ENCODE measurements around the gene FCHSD2.

The FCHSD2 gene

DNA sequence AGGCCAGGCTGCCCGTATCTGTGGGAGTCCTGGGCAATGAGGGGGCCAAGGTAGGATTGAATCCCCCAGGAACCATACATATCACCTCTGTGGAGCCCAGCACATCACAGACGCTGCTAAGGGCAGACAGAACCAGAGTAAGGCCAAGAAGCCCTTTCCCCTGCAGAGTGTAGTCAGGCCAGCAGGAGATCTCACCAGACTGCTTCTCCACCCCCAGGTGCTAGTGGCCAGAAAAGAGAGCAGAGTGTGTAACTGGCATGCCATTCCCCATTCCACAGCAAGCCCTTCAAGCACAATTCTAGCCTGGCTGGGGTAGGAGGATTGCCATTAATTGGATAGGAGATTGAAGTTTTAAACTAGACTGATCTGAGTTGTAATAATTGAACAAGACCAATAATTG, 28.0 kb upstream of the FCHSD2 start:
- no peaks in the 10 kb centered on the region for H3K4me1 ChIP-seq
- H3K36me3 ChIP-seq (ENCODE audit: control insufficient read depth, insufficient read depth, low read length) = no peaks in the 10 kb centered on the region
- H3K79me2 ChIP-seq = no peaks in the 10 kb centered on the region
- no peak overlapping the region for H3K27ac ChIP-seq
- H3K9ac ChIP-seq = no peak overlapping the region
- TF ChIP-seq, protein P1, sequence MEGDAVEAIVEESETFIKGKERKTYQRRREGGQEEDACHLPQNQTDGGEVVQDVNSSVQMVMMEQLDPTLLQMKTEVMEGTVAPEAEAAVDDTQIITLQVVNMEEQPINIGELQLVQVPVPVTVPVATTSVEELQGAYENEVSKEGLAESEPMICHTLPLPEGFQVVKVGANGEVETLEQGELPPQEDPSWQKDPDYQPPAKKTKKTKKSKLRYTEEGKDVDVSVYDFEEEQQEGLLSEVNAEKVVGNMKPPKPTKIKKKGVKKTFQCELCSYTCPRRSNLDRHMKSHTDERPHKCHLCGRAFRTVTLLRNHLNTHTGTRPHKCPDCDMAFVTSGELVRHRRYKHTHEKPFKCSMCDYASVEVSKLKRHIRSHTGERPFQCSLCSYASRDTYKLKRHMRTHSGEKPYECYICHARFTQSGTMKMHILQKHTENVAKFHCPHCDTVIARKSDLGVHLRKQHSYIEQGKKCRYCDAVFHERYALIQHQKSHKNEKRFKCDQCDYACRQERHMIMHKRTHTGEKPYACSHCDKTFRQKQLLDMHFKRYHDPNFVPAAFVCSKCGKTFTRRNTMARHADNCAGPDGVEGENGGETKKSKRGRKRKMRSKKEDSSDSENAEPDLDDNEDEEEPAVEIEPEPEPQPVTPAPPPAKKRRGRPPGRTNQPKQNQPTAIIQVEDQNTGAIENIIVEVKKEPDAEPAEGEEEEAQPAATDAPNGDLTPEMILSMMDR (IDR thresholded peaks at IDR 0.05) = no peak
- H3K4me2 ChIP-seq (ENCODE audit: low read length) = no peak overlapping the region
- no peak overlapping the region for H2AFZ ChIP-seq
- H3K9me3 ChIP-seq (ENCODE audit: control insufficient read depth, low read length) = no peaks in the 10 kb centered on the region
- no peak overlapping the region for H3K4me3 ChIP-seq (ENCODE audit: low read depth, low read length)
- H3K27me3 ChIP-seq (ENCODE audit: control insufficient read depth, insufficient read depth, low read length) = no peaks in the 10 kb centered on the region

GRCh38 chr11:73168925-73169579, 26.9 kb upstream of the FCHSD2 start:
- Histone ChIP-seq H3K4me3 (ENCODE audit: low read depth, low read length) (no peak overlapping the region), H3K27me3 (ENCODE audit: control insufficient read depth, insufficient read depth, low read length) (no peaks in the 10 kb centered on the region), H2AFZ (no peak overlapping the region), H3K36me3 (ENCODE audit: control insufficient read depth, insufficient read depth, low read length) (no peaks in the 10 kb centered on the region), H3K4me2 (ENCODE audit: low read length) (no peak overlapping the region), H3K4me1 (no peaks in the 10 kb centered on the region), H3K9ac (no peak overlapping the region), H3K9me3 (ENCODE audit: control insufficient read depth, low read length) (no peaks in the 10 kb centered on the region), H3K27ac (no peak overlapping the region), H3K79me2 (no peaks in the 10 kb centered on the region)
- TF ChIP-seq, protein P1 (IDR thresholded peaks at IDR 0.05) = no peak

- Histone ChIP-seq H3K9ac (no peak overlapping the region), H3K79me2 (no peaks in the 10 kb centered on the region), H3K4me3 (ENCODE audit: low read depth, low read length) (no peak overlapping the region), H3K27ac (no peak overlapping the region), H2AFZ (no peak overlapping the region), H3K9me3 (ENCODE audit: control insufficient read depth, low read length) (no peaks in the 10 kb centered on the region), H3K4me2 (ENCODE audit: low read length) (no peak overlapping the region), H3K4me1 (no peaks in the 10 kb centered on the region), H3K27me3 (ENCODE audit: control insufficient read depth, insufficient read depth, low read length) (no peaks in the 10 kb centered on the region), H3K36me3 (ENCODE audit: control insufficient read depth, insufficient read depth, low read length) (no peaks in the 10 kb centered on the region)
- TF ChIP-seq, protein P1 (IDR thresholded peaks at IDR 0.05) = no peak
These were observed 25.3 kb upstream of the FCHSD2 start for GRCh38 chr11:73167363-73167954.

- no peak overlapping the region for H3K9ac ChIP-seq
- no peak overlapping the region for H3K27ac ChIP-seq
- TF ChIP-seq, protein P1 (IDR thresholded peaks at IDR 0.05) = no peak
- no peaks in the 10 kb centered on the region for H3K27me3 ChIP-seq (ENCODE audit: control insufficient read depth, insufficient read depth, low read length)
- no peaks in the 10 kb centered on the region for H3K79me2 ChIP-seq
- no peaks in the 10 kb centered on the region for H3K36me3 ChIP-seq (ENCODE audit: control insufficient read depth, insufficient read depth, low read length)
- no peak overlapping the region for H2AFZ ChIP-seq
- no peaks in the 10 kb centered on the region for H3K4me1 ChIP-seq
- H3K4me3 ChIP-seq (ENCODE audit: low read depth, low read length) = no peak overlapping the region
- H3K9me3 ChIP-seq (ENCODE audit: control insufficient read depth, low read length) = no peaks in the 10 kb centered on the region
- H3K4me2 ChIP-seq (ENCODE audit: low read length) = no peak overlapping the region
These were observed 22.9 kb upstream of the FCHSD2 start for GRCh38 chr11:73164803-73165540.
